NT2/D1 (cell line): ENCODE measurements around the gene PWP1.

Source experiments
- SUZ12 ChIP-seq: IDR thresholded peaks from 2 replicates; pipeline ENCODE4 v1.6.1; 2011; ENCODE audit not compliant: insufficient read length, insufficient read depth; ENCODE audit errors: extremely low read depth
- YY1 ChIP-seq: IDR thresholded peaks from 2 replicates; pipeline ENCODE4 v1.6.1; 2011; ENCODE audit not compliant: insufficient read length, insufficient read depth
- ZNF274 ChIP-seq: IDR thresholded peaks from 2 replicates; pipeline ENCODE4 v1.6.1; 2011; ENCODE audit warnings: mild to moderate bottlenecking, low read depth, low read length

- TF ChIP-seq ZNF274 (no peak), SUZ12 (no peak), YY1 (no peak)
Observed at GRCh38 chr12:107645630-107646333, 39.8 kb upstream of the PWP1 start.
